IMR-90 (cell line): Measurements from ENCODE around the gene AFG1L. TPM values are rescaled to one million over a fixed set of nuclear protein-coding genes. Genes with fewer than 3 reads are reported as not detected.

Experiments
- ATAC-seq: fragments of 200-7000 bp; cut with Tn5 transposase; 2 replicates; pipeline ENCODE4 v1.9.1; 2020; ENCODE audit warnings: low read depth, mild to moderate bottlenecking, moderate library complexity
- BruUV-seq: library from RNA; stranded (reverse); fragments of 400-500 nt; replicated peaks from 2 replicates; lab custom pipeline; 2021; lab: Mats Ljungman, UMichigan
- CTCF ChIA-PET: fragments of 300-600 bp; formaldehyde crosslinking; extraction: SDS; loops from one replicate; lab custom pipeline; 2021; ENCODE audit warnings: antibody characterized with exemption; lab: Yijun Ruan, JAX
- POLR2A ChIA-PET: fragments of 300-600 bp; sonication (Branson Sonifier 250); formaldehyde crosslinking; loops from one replicate; lab custom pipeline; 2022; ENCODE audit warnings: antibody characterized with exemption; ENCODE audit not compliant: unreplicated experiment; lab: Charles Lee
- DNase-seq: peaks from one replicate; pipeline ENCODE4 v3.0.0; 2013
- H2AFZ ChIP-seq: replicated peaks from 2 replicates; pipeline ENCODE3; 2013; ENCODE audit warnings: low read length, mild to moderate bottlenecking; ENCODE audit not compliant: poor library complexity
- H2AK5ac ChIP-seq: 2 replicates; pipeline ENCODE4 v1.6.1; 2013; ENCODE audit warnings: low read depth, low read length, inconsistent platforms
- H2AK9ac ChIP-seq: replicated peaks from 2 replicates; pipeline ENCODE3; 2013; ENCODE audit warnings: mild to moderate bottlenecking, low read depth, low read length, moderate library complexity; ENCODE audit not compliant: poor library complexity
- H2BK120ac ChIP-seq: 2 replicates; pipeline ENCODE4 v1.6.1; 2013; ENCODE audit warnings: low read depth, low read length, inconsistent platforms
- H2BK15ac ChIP-seq: 3 replicates; pipeline ENCODE4 v1.6.1; 2013; ENCODE audit warnings: low read depth, low read length, inconsistent platforms
- H2BK20ac ChIP-seq: 2 replicates; pipeline ENCODE4 v1.6.1; 2013; ENCODE audit warnings: low read depth, mild to moderate bottlenecking, inconsistent platforms, low read length, moderate library complexity
- H2BK5ac ChIP-seq: 2 replicates; pipeline ENCODE4 v1.6.1; 2013; ENCODE audit warnings: mild to moderate bottlenecking, low read depth, low read length, inconsistent platforms; ENCODE audit not compliant: poor library complexity, severe bottlenecking
- H3K14ac ChIP-seq: replicated peaks from 2 replicates; pipeline ENCODE4 v1.6.1; 2013; ENCODE audit warnings: low read depth, low read length, inconsistent platforms
- H3K18ac ChIP-seq: 2 replicates; pipeline ENCODE4 v1.6.1; 2013; ENCODE audit warnings: low read depth, low read length, control low read depth
- H3K23ac ChIP-seq: 2 replicates; pipeline ENCODE4 v1.6.1; 2013; ENCODE audit warnings: low read depth, low read length, inconsistent platforms
- H3K27ac ChIP-seq: 2 replicates; pipeline ENCODE4 v1.5.1; 2013; ENCODE audit warnings: mild to moderate bottlenecking, control low read depth, low read length; ENCODE audit not compliant: insufficient read depth
- H3K27me3 ChIP-seq: 2 replicates; pipeline ENCODE4 v1.6.1; 2013; ENCODE audit warnings: low read length; ENCODE audit not compliant: control insufficient read depth, insufficient read depth
- H3K36me3 ChIP-seq: 2 replicates; pipeline ENCODE4 v1.6.1; 2013; ENCODE audit warnings: low read length, mixed read lengths; ENCODE audit not compliant: control insufficient read depth, insufficient read depth
- H3K4ac ChIP-seq: 2 replicates; pipeline ENCODE4 v1.6.1; 2013; ENCODE audit warnings: low read depth, low read length, inconsistent platforms
- H3K4me1 ChIP-seq: 2 replicates; pipeline ENCODE4 v1.6.1; 2013; ENCODE audit warnings: low read length, mixed read lengths; ENCODE audit not compliant: control insufficient read depth, insufficient read depth
- H3K4me2 ChIP-seq: 2 replicates; pipeline ENCODE4 v1.6.1; 2013; ENCODE audit warnings: low read depth, mild to moderate bottlenecking, control low read depth, low read length, moderate library complexity
- H3K4me3 ChIP-seq: 2 replicates; pipeline ENCODE4 v1.5.1; 2013; ENCODE audit warnings: low read depth, mild to moderate bottlenecking, control low read depth, low read length, moderate library complexity; ENCODE audit not compliant: insufficient read depth
- H3K56ac ChIP-seq: 2 replicates; pipeline ENCODE4 v1.6.1; 2013; ENCODE audit warnings: low read length, inconsistent platforms; ENCODE audit not compliant: insufficient read depth; ENCODE audit errors: extremely low read depth
- H3K79me1 ChIP-seq, 2 experiments: 2 replicates each; pipeline ENCODE4 v1.6.1; 2013; ENCODE audit warnings: low read length in 2 of 2, inconsistent platforms in 1 of 2, low read depth in 1 of 2
- H3K9ac ChIP-seq: 2 replicates; pipeline ENCODE4 v1.6.1; 2013; ENCODE audit warnings: low read depth, low read length, control low read depth
- H3K9me1 ChIP-seq: 2 replicates; pipeline ENCODE4 v1.6.1; 2013; ENCODE audit warnings: low read length, inconsistent platforms; ENCODE audit not compliant: insufficient read depth
- H3K9me3 ChIP-seq: 2 replicates; pipeline ENCODE4 v1.6.1; 2013; ENCODE audit warnings: low read length; ENCODE audit not compliant: control insufficient read depth, insufficient read depth
- H4K20me1 ChIP-seq: 2 replicates; pipeline ENCODE4 v1.6.1; 2013; ENCODE audit warnings: low read length, inconsistent platforms; ENCODE audit not compliant: insufficient read depth
- H4K5ac ChIP-seq: 2 replicates; pipeline ENCODE4 v1.6.1; 2013; ENCODE audit warnings: mild to moderate bottlenecking, low read depth, low read length, control low read depth
- H4K8ac ChIP-seq, 2 experiments: 2 replicates each; pipeline ENCODE4 v1.6.1; 2013; ENCODE audit warnings: low read depth in 2 of 2, low read length in 2 of 2, control low read depth in 1 of 2, inconsistent platforms in 1 of 2
- H4K91ac ChIP-seq: 2 replicates; pipeline ENCODE4 v1.6.1; 2013; ENCODE audit warnings: low read depth, low read length, inconsistent platforms; ENCODE audit not compliant: insufficient read depth
- CEBPB ChIP-seq: IDR thresholded peaks from 2 replicates; pipeline ENCODE4 v1.6.1; 2012; ENCODE audit warnings: low read depth, low read length, improper control_type of control experiment
- CHD1 ChIP-seq: IDR thresholded peaks from 2 replicates; pipeline ENCODE4 v1.6.1; 2012; ENCODE audit warnings: low read depth, low read length, improper control_type of control experiment
- ELK1 ChIP-seq: fragments of 150-350 bp; IDR thresholded peaks from 2 replicates; pipeline ENCODE4 v1.6.1; 2016; ENCODE audit warnings: low read depth, mild to moderate bottlenecking, low read length, moderate library complexity, borderline replicate concordance
- NFE2L2 ChIP-seq: fragments of 150-350 bp; IDR thresholded peaks from 2 replicates; pipeline ENCODE4 v1.6.1; 2016; ENCODE audit warnings: low read depth, mild to moderate bottlenecking, low read length
- RCOR1 ChIP-seq: IDR thresholded peaks from 2 replicates; pipeline ENCODE4 v1.6.1; 2012; ENCODE audit warnings: mild to moderate bottlenecking, low read length, improper control_type of control experiment; ENCODE audit not compliant: insufficient replicate concordance
- RFX5 ChIP-seq: IDR thresholded peaks from 2 replicates; pipeline ENCODE4 v1.8.0; 2012; ENCODE audit warnings: low read depth, mild to moderate bottlenecking, low read length, moderate library complexity
- SMC3 ChIP-seq: fragments of 150-350 bp; IDR thresholded peaks from 2 replicates; pipeline ENCODE4 v1.6.1; 2016; ENCODE audit warnings: low read depth, mild to moderate bottlenecking, antibody characterized with exemption, low read length, moderate library complexity
- USF2 ChIP-seq: fragments of 150-350 bp; IDR thresholded peaks from 2 replicates; pipeline ENCODE4 v1.6.1; 2017; ENCODE audit warnings: mild to moderate bottlenecking, antibody characterized with exemption, low read length, low read depth
- WGBS, 2 experiments: methylation state at CpG; one replicate each; pipeline versions ENCODE4 v1.1.5 to v1.1.7; 2013; ENCODE audit warnings: missing lambda C conversion rate in 2 of 2; ENCODE audit not compliant: insufficient read length in 1 of 2; ENCODE audit errors: extremely low coverage in 2 of 2; 5-methylcytosine and 5-hydroxymethylcytosine counted together
- dilution Hi-C: fragments of 300-500 bp; cut with HindIII; formaldehyde crosslinking; loops from one replicate; pipeline ENCODE4 v1.14.3; 2018; ENCODE audit warnings: low sequenced_read_pairs; ENCODE audit not compliant: unreplicated experiment
- in situ Hi-C: fragments of 300-500 bp; cut with MboI; formaldehyde crosslinking; loops from 3 replicates; pipeline ENCODE4 v1.14.3; 2019; ENCODE audit warnings: low sequenced_read_pairs, inconsistent platforms, mixed read lengths
- intact Hi-C: fragments of 100-400 bp; cut with micrococcal nuclease; formaldehyde crosslinking; loops from 2 replicates; pipeline ENCODE4 v1.10.0; 2022
- polyA plus RNA-seq, 3 experiments: library from polyadenylated mRNA; depleted of rRNA; stranded (reverse); fragments of >200 nt; gene quantifications; 2 replicates each; pipeline ENCODE4 v1.2.3, GENCODE V29; 2012; ENCODE audit warnings: low replicate concordance in 1 of 3
- total RNA-seq: library from RNA; depleted of rRNA; stranded (reverse); fragments of >200 nt; gene quantifications from 2 replicates; pipeline ENCODE4 v1.2.3, GENCODE V29; 2012

AFG1L gene
- total and polyA plus RNA-seq, 2 of the 4 experiments (the other 2 are of a cell fraction), result 1.0 to 2.0 TPM

GRCh38 chr6:108563292-108563691 is 268.4 kb downstream of the AFG1L start:
- Histone ChIP-seq H3K23ac (peak overlapping the region; percentile 83; the same call in 1 of the 2 replicates), H4K5ac (no peak overlapping the region), H2AFZ (no peak overlapping the region), H3K27ac (no peak overlapping the region), H3K4ac (no peak overlapping the region), H4K8ac (no peak overlapping the region), H2BK5ac (peak overlapping the region; percentile 91), H2BK20ac (0 out of 2 replicates have a peak overlapping the region, but pooled peaks have one; percentile 27), H3K9ac (peak overlapping the region; percentile 35; the same call in 1 of the 2 replicates), H3K56ac (no peak overlapping the region), H3K14ac (peak overlapping the region; percentile 46; the same call in 1 of the 2 replicates), H4K20me1 (peaks cover 45% of the 10 kb centered on the region), H2AK9ac (no peak overlapping the region), H3K9me1 (peaks cover 8% of the 10 kb centered on the region), H2AK5ac (no peak overlapping the region), H2BK120ac (peak overlapping the region; percentile 30; the same call in 1 of the 2 replicates), H3K4me3 (peak overlapping the region; percentile 78), H4K91ac (no peak overlapping the region), H3K4me2 (peak overlapping the region; percentile 90), H3K18ac (no peak overlapping the region), H3K4me1 (peaks cover 14% of the 10 kb centered on the region), H3K79me1 (peaks cover 4 to 44% of the 10 kb centered on the region in 2 experiments; a peak in 2 of 4 replicates), H3K9me3 (no peaks in the 10 kb centered on the region), H2BK15ac (0 out of 3 replicates have a peak overlapping the region, but pooled peaks have one; percentile 47), H3K36me3 (peaks cover 12% of the 10 kb centered on the region), H3K27me3 (no peaks in the 10 kb centered on the region)
- dilution Hi-C loops (no loop called here), in situ Hi-C loops (no loop called here), intact Hi-C loops (loop anchor here (2.0 to 5.0 kb wide), 2 partner anchors 94 to 109 kb away; no protein-coding TSS in a partner anchor)
- POLR2A ChIA-PET, result no interaction called here
- no peak for DNase-seq
- TF ChIP-seq CHD1 (no peak), RCOR1 (no peak), SMC3 (no peak), USF2 (no peak), NFE2L2 (no peak), ELK1 (no peak), RFX5 (no peak), CEBPB (no peak)
- no TSS peak for BruUV-seq
- ATAC-seq, result no peak
- CTCF ChIA-PET, result interaction anchor here (0.7 kb wide), 1 partner anchor 86 kb away, joined by 3 read pairs; no protein-coding TSS in a partner anchor
- WGBS, 2 experiments, result no CpG with 5 or more reads among the region's 8 CpGs
